Measurements from ENCODE around the gene VSIG2. TPM values are rescaled to one million over a fixed set of nuclear protein-coding genes. Genes with fewer than 3 reads are reported as not detected.

Gene VSIG2
- total and polyA plus RNA-seq, 9 donors: 0.30 to 27.1 (median 1.2) TPM; not detected in 1

- intact Hi-C loops (cut with DNase I): no loop called here
- no peak overlapping the region for H3K4me3 ChIP-seq
- 86 to 95% (median 88%) methylated on average over 4 of the region's 4 CpGs for WGBS, 3 donors
- no peak overlapping the region for H3K27ac ChIP-seq
- no peaks in the 10 kb centered on the region for H3K4me1 ChIP-seq (ENCODE audit: insufficient read depth)
- no peak for DNase-seq
- H3K36me3 ChIP-seq: no peaks in the 10 kb centered on the region
- TF ChIP-seq POLR2A (IDR thresholded peaks at IDR 0.05): no peak
- TF ChIP-seq, protein P1, sequence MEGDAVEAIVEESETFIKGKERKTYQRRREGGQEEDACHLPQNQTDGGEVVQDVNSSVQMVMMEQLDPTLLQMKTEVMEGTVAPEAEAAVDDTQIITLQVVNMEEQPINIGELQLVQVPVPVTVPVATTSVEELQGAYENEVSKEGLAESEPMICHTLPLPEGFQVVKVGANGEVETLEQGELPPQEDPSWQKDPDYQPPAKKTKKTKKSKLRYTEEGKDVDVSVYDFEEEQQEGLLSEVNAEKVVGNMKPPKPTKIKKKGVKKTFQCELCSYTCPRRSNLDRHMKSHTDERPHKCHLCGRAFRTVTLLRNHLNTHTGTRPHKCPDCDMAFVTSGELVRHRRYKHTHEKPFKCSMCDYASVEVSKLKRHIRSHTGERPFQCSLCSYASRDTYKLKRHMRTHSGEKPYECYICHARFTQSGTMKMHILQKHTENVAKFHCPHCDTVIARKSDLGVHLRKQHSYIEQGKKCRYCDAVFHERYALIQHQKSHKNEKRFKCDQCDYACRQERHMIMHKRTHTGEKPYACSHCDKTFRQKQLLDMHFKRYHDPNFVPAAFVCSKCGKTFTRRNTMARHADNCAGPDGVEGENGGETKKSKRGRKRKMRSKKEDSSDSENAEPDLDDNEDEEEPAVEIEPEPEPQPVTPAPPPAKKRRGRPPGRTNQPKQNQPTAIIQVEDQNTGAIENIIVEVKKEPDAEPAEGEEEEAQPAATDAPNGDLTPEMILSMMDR (IDR thresholded peaks at IDR 0.05): no peak
- TF ChIP-seq EP300 (IDR thresholded peaks at IDR 0.05): no peak
- no peaks in the 10 kb centered on the region for H3K9me3 ChIP-seq
- H3K27me3 ChIP-seq: no peaks in the 10 kb centered on the region
Observed at GRCh38 chr11:124732230-124732629, 19.8 kb downstream of the VSIG2 start.

GRCh38 chr11:124729571-124729970 lies 22.5 kb downstream of the VSIG2 start:
- H3K4me1 ChIP-seq (ENCODE audit: insufficient read depth): no peaks in the 10 kb centered on the region
- 84 to 94% (median 87%) methylated on average over 4 of the region's 4 CpGs for whole genome bisulfite sequencing, 3 donors
- no peak overlapping the region for H3K4me3 ChIP-seq
- TF ChIP-seq, protein P1 (IDR thresholded peaks at IDR 0.05): no peak
- TF ChIP-seq POLR2A (IDR thresholded peaks at IDR 0.05): no peak
- no peak for TF ChIP-seq EP300 (IDR thresholded peaks at IDR 0.05)
- intact Hi-C loops (cut with DNase I): no loop called here
- no peaks in the 10 kb centered on the region for H3K27me3 ChIP-seq
- H3K9me3 ChIP-seq: no peaks in the 10 kb centered on the region
- H3K27ac ChIP-seq: no peak overlapping the region
- DNase-seq: no peak
- no peaks in the 10 kb centered on the region for H3K36me3 ChIP-seq

DNA sequence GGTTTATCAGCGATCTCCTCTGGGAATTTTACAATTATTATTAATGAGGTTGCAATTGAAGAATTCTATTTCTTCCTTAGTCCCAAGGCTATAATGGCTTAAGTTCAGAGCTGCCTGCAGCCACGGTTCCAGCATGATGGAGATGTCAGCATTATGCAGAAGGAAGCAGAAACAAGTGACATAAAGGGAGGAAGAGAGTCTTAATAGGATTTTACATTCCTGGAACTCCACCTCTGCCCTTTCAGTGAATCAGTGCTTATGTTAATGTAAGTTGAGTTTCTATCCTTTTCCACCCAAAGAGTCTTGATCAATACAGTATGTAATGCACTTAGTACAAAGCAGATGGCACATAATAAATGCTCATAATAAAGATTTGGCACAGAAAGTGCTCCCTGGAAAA lies 23.9 kb downstream of the VSIG2 start:
- 74 to 85% (median 83%) methylated on average over 2 of the region's 2 CpGs for WGBS, 3 donors
- DNase-seq: no peak
- H3K9me3 ChIP-seq: no peaks in the 10 kb centered on the region

GRCh38 chr11:124727474-124727873 lies 24.6 kb downstream of the VSIG2 start:
- H3K4me1 ChIP-seq (ENCODE audit: insufficient read depth): no peaks in the 10 kb centered on the region
- H3K4me3 ChIP-seq: no peak overlapping the region
- no peaks in the 10 kb centered on the region for H3K9me3 ChIP-seq
- 76 to 86% (median 78%) methylated on average over 4 of the region's 4 CpGs for WGBS, 3 donors
- intact Hi-C loops (cut with DNase I): no loop called here
- no peak for DNase-seq
- H3K27me3 ChIP-seq: no peaks in the 10 kb centered on the region
- TF ChIP-seq, protein P1 (IDR thresholded peaks at IDR 0.05): no peak
- no peak for TF ChIP-seq POLR2A (IDR thresholded peaks at IDR 0.05)
- TF ChIP-seq EP300 (IDR thresholded peaks at IDR 0.05): no peak
- no peaks in the 10 kb centered on the region for H3K36me3 ChIP-seq
- H3K27ac ChIP-seq: no peak overlapping the region

More for the DNA sequence above, 23.9 kb downstream of the VSIG2 start:
- Histone ChIP-seq H3K36me3 (no peaks in the 10 kb centered on the region), H3K27me3 (no peaks in the 10 kb centered on the region), H3K4me3 (no peak overlapping the region), H3K4me1 (ENCODE audit: insufficient read depth) (no peaks in the 10 kb centered on the region), H3K27ac (no peak overlapping the region)
- intact Hi-C loops (cut with DNase I): no loop called here
- TF ChIP-seq, protein P1 (IDR thresholded peaks at IDR 0.05): no peak
- TF ChIP-seq EP300 (IDR thresholded peaks at IDR 0.05): no peak
- no peak for TF ChIP-seq POLR2A (IDR thresholded peaks at IDR 0.05)
